Measurements from ENCODE around the gene MUSK. TPM values are rescaled to one million over a fixed set of nuclear protein-coding genes. Genes with fewer than 3 reads are reported as not detected.

The MUSK gene
- total RNA-seq, 3 donors from 2014 or later: not detected

Other genes starting within 250 kb of the MUSK start
- under 1 TPM; 0.03 to 0.05 (median 0.05) TPM for gene SVEP1, start 89.0 kb upstream of the MUSK start, total RNA-seq